ENCODE measurements around the gene SDK1.

Gene SDK1

GRCh38 chr7:3965794-3966395, 664.8 kb downstream of the SDK1 start:
- no peak for DNase-seq

- no peak for DNase-seq
Observed at GRCh38 chr7:3968234-3968633, 667.2 kb downstream of the SDK1 start.

- no peak for DNase-seq
Observed at GRCh38 chr7:3969286-3969685, 668.2 kb downstream of the SDK1 start.

- no peak for DNase-seq
Observed at GRCh38 chr7:3971323-3971722, 670.3 kb downstream of the SDK1 start.

- DNase-seq: no peak
Observed at GRCh38 chr7:3973264-3973663, 672.2 kb downstream of the SDK1 start.

GRCh38 chr7:3974329-3974728, 673.3 kb downstream of the SDK1 start:
- no peak for DNase-seq

GRCh38 chr7:3975371-3975770, 674.3 kb downstream of the SDK1 start:
- DNase-seq: no peak

GRCh38 chr7:3977391-3977790, 676.3 kb downstream of the SDK1 start:
- DNase-seq: no peak

- DNase-seq: no peak
Observed at GRCh38 chr7:3978839-3979238, 677.8 kb downstream of the SDK1 start.

- DNase-seq: no peak
Observed at GRCh38 chr7:3979611-3980299, 678.7 kb downstream of the SDK1 start.

- DNase-seq: no peak
Observed at GRCh38 chr7:3980300-3980643, 679.2 kb downstream of the SDK1 start.

- DNase-seq: no peak
Observed at GRCh38 chr7:3981281-3981680, 680.2 kb downstream of the SDK1 start.

GRCh38 chr7:3984456-3984855, 683.4 kb downstream of the SDK1 start:
- no peak for DNase-seq

- DNase-seq: no peak
Observed at GRCh38 chr7:3986927-3987326, 685.9 kb downstream of the SDK1 start.

- DNase-seq: no peak
Observed at GRCh38 chr7:3987426-3987927, 686.4 kb downstream of the SDK1 start.

- no peak for DNase-seq
Observed at GRCh38 chr7:3989723-3990122, 688.7 kb downstream of the SDK1 start.

GRCh38 chr7:3991731-3992231, 690.7 kb downstream of the SDK1 start:
- no peak for DNase-seq

GRCh38 chr7:3992841-3993240, 691.8 kb downstream of the SDK1 start:
- no peak for DNase-seq

- DNase-seq: no peak
Observed at GRCh38 chr7:3994764-3995163, 693.7 kb downstream of the SDK1 start.

- no peak for DNase-seq
Observed at GRCh38 chr7:3995187-3995586, 694.1 kb downstream of the SDK1 start.

- no peak for DNase-seq
Observed at GRCh38 chr7:3998060-3998459, 697.0 kb downstream of the SDK1 start.

GRCh38 chr7:4000139-4000538, 699.1 kb downstream of the SDK1 start:
- no peak for DNase-seq

GRCh38 chr7:4000934-4001333, 699.9 kb downstream of the SDK1 start:
- no peak for DNase-seq

GRCh38 chr7:4001742-4002141, 700.7 kb downstream of the SDK1 start:
- DNase-seq: no peak

GRCh38 chr7:4003503-4003902, 702.5 kb downstream of the SDK1 start:
- no peak for DNase-seq

Data from HCEC 1CT (cell line).